ENCODE data around the gene PTPRM.

PTPRM gene

DNA sequence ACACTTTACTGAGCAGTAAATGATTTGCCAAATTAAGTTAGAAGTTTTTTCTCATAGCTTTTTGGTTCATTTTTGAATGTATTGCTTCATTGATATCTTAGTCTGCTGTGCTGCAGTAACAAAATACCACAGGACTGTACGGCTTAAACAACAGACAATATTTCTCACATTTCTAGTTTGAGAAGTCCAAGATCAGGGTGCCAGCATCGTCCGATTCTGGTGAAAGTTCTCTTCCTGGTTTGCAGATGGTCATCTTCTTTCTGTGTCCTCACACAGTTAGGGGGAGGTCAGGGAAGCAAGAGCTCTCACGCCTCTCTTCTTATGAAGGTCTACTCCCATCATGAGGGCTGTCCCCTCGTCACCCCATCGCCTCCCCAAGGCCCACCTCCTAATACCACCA, 325.4 kb downstream of the PTPRM start:
- no peaks in the 10 kb centered on the region for H3K9me3 ChIP-seq
- in situ Hi-C loops (cut with MboI; ENCODE audit: low sequenced_read_pairs), result no loop called here
- no peak overlapping the region for H3K4me3 ChIP-seq
- no peaks in the 10 kb centered on the region for H3K4me1 ChIP-seq
- H3K27me3 ChIP-seq (ENCODE audit: low read depth), result no peaks in the 10 kb centered on the region
- no peak for DNase-seq (ENCODE audit: low spot score in 2 of 2)
- no peaks in the 10 kb centered on the region for H3K36me3 ChIP-seq (replicated peaks)

DNA sequence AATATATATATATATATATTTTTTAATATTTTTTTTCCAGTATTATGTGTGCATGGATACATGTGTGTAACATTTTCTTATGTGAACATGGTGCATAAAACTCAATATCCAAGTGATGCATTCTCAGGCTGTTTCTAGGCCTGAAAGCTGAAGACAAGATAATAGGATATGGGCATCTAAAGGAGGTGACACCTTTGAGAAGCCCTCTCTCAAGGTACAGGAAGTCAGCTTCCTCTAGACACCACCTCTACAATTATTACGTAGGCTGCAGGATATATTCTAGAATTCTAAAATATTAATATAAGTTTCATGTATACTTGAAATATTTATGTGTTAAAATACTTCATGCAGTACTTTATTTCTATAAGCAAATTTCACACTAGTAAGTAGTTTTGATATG, 327.5 kb downstream of the PTPRM start:
- H3K4me3 ChIP-seq, result no peak overlapping the region
- no peaks in the 10 kb centered on the region for H3K36me3 ChIP-seq (replicated peaks)
- H3K9me3 ChIP-seq, result no peaks in the 10 kb centered on the region
- in situ Hi-C loops (cut with MboI; ENCODE audit: low sequenced_read_pairs), result no loop called here
- DNase-seq (ENCODE audit: low spot score in 2 of 2), result no peak
- H3K27me3 ChIP-seq (ENCODE audit: low read depth), result no peaks in the 10 kb centered on the region
- no peaks in the 10 kb centered on the region for H3K4me1 ChIP-seq

DNA sequence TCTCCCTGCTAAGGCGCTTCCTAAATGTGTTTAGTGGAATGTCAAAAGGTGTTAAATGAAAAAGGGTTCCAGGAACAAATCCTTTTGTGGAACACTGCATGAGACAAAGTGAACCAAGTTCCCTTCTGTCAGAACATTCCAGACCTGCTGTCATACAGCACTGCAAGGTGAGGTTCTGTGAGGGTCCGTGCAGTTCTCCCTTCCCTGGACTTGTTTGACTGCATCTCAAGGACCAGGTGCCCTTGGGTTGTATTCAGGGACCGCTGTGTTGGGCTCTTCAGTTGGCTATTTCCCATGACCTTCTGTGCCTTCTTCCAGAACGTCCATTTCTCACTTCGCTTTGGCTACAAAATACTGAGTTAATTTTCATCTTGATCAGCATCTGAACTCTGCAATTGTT, 328.2 kb downstream of the PTPRM start:
- Histone ChIP-seq H3K36me3 (replicated peaks) (no peaks in the 10 kb centered on the region), H3K4me3 (no peak overlapping the region), H3K27me3 (ENCODE audit: low read depth) (no peaks in the 10 kb centered on the region), H3K4me1 (no peaks in the 10 kb centered on the region), H3K9me3 (no peaks in the 10 kb centered on the region)
- no peak for DNase-seq (ENCODE audit: low spot score in 2 of 2)
- in situ Hi-C loops (cut with MboI; ENCODE audit: low sequenced_read_pairs), result no loop called here

- DNase-seq (ENCODE audit: low spot score in 2 of 2), result no peak
- H3K4me3 ChIP-seq, result no peak overlapping the region
- in situ Hi-C loops (cut with MboI; ENCODE audit: low sequenced_read_pairs), result no loop called here
- no peaks in the 10 kb centered on the region for H3K9me3 ChIP-seq
- no peaks in the 10 kb centered on the region for H3K36me3 ChIP-seq (replicated peaks)
- H3K4me1 ChIP-seq, result no peaks in the 10 kb centered on the region
- H3K27me3 ChIP-seq (ENCODE audit: low read depth), result no peaks in the 10 kb centered on the region
Observed at GRCh38 chr18:7896161-7896560, 329.0 kb downstream of the PTPRM start.

GRCh38 chr18:7896805-7897518, 329.8 kb downstream of the PTPRM start:
- Histone ChIP-seq H3K4me1 (no peaks in the 10 kb centered on the region), H3K36me3 (replicated peaks) (no peaks in the 10 kb centered on the region), H3K27me3 (ENCODE audit: low read depth) (no peaks in the 10 kb centered on the region), H3K9me3 (no peaks in the 10 kb centered on the region), H3K4me3 (no peak overlapping the region)
- no peak for DNase-seq (ENCODE audit: low spot score in 2 of 2)
- in situ Hi-C loops (cut with MboI; ENCODE audit: low sequenced_read_pairs), result no loop called here

- in situ Hi-C loops (cut with MboI; ENCODE audit: low sequenced_read_pairs), result no loop called here
- Histone ChIP-seq H3K4me3 (no peak overlapping the region), H3K9me3 (no peaks in the 10 kb centered on the region), H3K27me3 (ENCODE audit: low read depth) (no peaks in the 10 kb centered on the region), H3K4me1 (no peaks in the 10 kb centered on the region), H3K36me3 (replicated peaks) (no peaks in the 10 kb centered on the region)
- DNase-seq (ENCODE audit: low spot score in 2 of 2), result no peak
Observed at GRCh38 chr18:7898181-7898580, 331.1 kb downstream of the PTPRM start.

- no peak for DNase-seq (ENCODE audit: low spot score in 2 of 2)
- no peak overlapping the region for H3K4me3 ChIP-seq
- in situ Hi-C loops (cut with MboI; ENCODE audit: low sequenced_read_pairs), result no loop called here
- H3K36me3 ChIP-seq (replicated peaks), result no peaks in the 10 kb centered on the region
- H3K4me1 ChIP-seq, result no peaks in the 10 kb centered on the region
- no peaks in the 10 kb centered on the region for H3K9me3 ChIP-seq
- no peaks in the 10 kb centered on the region for H3K27me3 ChIP-seq (ENCODE audit: low read depth)
Observed at GRCh38 chr18:7899078-7899477, 332.0 kb downstream of the PTPRM start.

DNA sequence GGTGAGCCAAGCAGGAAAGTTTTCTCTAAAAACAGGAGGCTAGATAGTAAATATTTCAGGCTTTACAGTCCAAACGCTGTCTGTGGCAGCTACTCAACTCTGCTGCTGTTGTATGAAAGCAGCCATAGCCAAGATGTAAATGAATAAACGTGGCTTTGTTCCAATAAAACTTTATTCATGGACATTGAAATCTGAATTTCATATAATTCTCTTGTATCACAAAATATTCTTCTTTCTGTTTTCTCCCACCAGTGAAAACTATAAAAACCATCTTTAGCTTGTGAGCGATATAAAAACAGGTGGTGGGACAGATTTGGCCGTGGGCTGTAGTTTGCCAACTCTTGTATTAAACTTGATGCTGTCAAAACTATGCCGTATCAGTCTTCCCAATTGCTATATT, 333.0 kb downstream of the PTPRM start:
- Histone ChIP-seq H3K4me1 (no peaks in the 10 kb centered on the region), H3K4me3 (no peak overlapping the region), H3K27me3 (ENCODE audit: low read depth) (no peaks in the 10 kb centered on the region), H3K9me3 (no peaks in the 10 kb centered on the region), H3K36me3 (replicated peaks) (no peaks in the 10 kb centered on the region)
- in situ Hi-C loops (cut with MboI; ENCODE audit: low sequenced_read_pairs), result no loop called here
- DNase-seq (ENCODE audit: low spot score in 2 of 2), result no peak

DNA sequence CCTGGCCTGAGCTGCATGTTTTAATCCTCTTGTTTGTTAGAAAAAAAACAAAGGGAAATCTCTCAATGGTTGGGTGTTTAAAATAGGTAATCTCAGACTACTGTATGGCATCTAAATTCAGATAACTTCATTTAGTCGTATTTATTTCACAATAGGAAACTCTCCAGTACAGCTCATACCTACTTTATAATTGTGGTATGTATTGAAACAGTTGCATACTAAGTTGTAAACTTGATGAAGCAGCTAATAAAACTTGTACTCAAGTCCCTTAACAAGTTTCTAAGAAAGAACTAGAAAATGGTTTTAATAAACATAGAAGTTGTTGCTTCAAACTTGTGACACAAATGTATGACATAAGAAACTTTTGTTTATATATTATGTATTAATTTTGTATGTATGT, 334.5 kb downstream of the PTPRM start:
- no peaks in the 10 kb centered on the region for H3K9me3 ChIP-seq
- no peak for DNase-seq (ENCODE audit: low spot score in 2 of 2)
- in situ Hi-C loops (cut with MboI; ENCODE audit: low sequenced_read_pairs), result no loop called here
- H3K4me1 ChIP-seq, result no peaks in the 10 kb centered on the region
- no peaks in the 10 kb centered on the region for H3K27me3 ChIP-seq (ENCODE audit: low read depth)
- no peak overlapping the region for H3K4me3 ChIP-seq
- H3K36me3 ChIP-seq (replicated peaks), result no peaks in the 10 kb centered on the region

DNA sequence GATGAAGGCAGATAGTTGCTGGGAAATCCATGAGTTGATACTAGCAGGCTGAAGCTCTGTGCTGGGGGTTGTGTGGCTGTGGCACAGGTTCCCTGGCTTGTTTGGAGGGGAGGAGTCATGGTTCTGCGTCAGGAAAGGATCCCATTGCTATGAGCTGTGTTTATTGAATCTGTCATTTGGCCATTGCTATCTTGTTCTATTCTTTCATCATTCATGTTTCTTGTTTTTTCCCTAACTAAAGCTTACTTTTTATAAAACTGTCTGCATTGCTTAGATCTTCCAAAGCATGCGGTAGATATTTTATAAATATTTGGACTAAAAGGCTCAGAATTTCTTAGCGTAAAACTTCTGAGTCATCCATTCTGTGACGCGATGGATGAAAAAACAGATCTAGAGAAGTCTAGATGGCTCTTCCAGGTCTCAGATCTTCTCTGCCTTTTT, 335.3 kb downstream of the PTPRM start:
- no peaks in the 10 kb centered on the region for H3K27me3 ChIP-seq (ENCODE audit: low read depth)
- no peaks in the 10 kb centered on the region for H3K9me3 ChIP-seq
- in situ Hi-C loops (cut with MboI; ENCODE audit: low sequenced_read_pairs), result no loop called here
- no peaks in the 10 kb centered on the region for H3K36me3 ChIP-seq (replicated peaks)
- H3K4me3 ChIP-seq, result no peak overlapping the region
- no peaks in the 10 kb centered on the region for H3K4me1 ChIP-seq
- no peak for DNase-seq (ENCODE audit: low spot score in 2 of 2)

DNA sequence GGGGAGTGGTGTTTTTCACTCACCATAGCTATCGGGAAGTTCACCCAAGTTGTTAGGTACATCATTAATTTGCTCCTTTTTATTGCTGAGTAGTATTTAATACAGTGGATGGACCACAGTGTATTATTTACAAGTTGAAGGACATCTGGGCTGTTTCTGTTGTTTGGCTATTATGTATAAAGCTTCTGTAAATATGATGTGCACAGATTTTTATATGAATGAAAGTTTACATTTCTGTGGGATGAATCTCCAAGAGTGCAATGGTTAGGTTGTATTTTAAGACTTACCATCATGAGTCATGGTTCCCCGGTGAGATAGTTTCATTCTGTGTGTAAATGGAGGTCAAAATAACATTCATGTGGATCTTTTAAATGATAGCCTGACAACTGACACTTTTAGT, 337.4 kb downstream of the PTPRM start:
- no peaks in the 10 kb centered on the region for H3K36me3 ChIP-seq (replicated peaks)
- no peaks in the 10 kb centered on the region for H3K9me3 ChIP-seq
- DNase-seq (ENCODE audit: low spot score in 2 of 2), result no peak
- no peaks in the 10 kb centered on the region for H3K27me3 ChIP-seq (ENCODE audit: low read depth)
- in situ Hi-C loops (cut with MboI; ENCODE audit: low sequenced_read_pairs), result no loop called here
- no peaks in the 10 kb centered on the region for H3K4me1 ChIP-seq
- H3K4me3 ChIP-seq, result no peak overlapping the region

- H3K36me3 ChIP-seq (replicated peaks), result no peaks in the 10 kb centered on the region
- H3K27me3 ChIP-seq (ENCODE audit: low read depth), result no peaks in the 10 kb centered on the region
- no peak overlapping the region for H3K4me3 ChIP-seq
- no peak for DNase-seq (ENCODE audit: low spot score in 2 of 2)
- no peaks in the 10 kb centered on the region for H3K4me1 ChIP-seq
- in situ Hi-C loops (cut with MboI; ENCODE audit: low sequenced_read_pairs), result no loop called here
- H3K9me3 ChIP-seq, result no peaks in the 10 kb centered on the region
Observed at GRCh38 chr18:7908681-7909299, 341.7 kb downstream of the PTPRM start.

- H3K36me3 ChIP-seq (replicated peaks), result no peaks in the 10 kb centered on the region
- H3K4me3 ChIP-seq, result no peak overlapping the region
- H3K27me3 ChIP-seq (ENCODE audit: low read depth), result no peaks in the 10 kb centered on the region
- peaks cover 5% of the 10 kb centered on the region; the same call in 1 of the 2 replicates for H3K9me3 ChIP-seq
- H3K4me1 ChIP-seq, result no peaks in the 10 kb centered on the region
- DNase-seq (ENCODE audit: low spot score in 2 of 2), result no peak
- in situ Hi-C loops (cut with MboI; ENCODE audit: low sequenced_read_pairs), result no loop called here
Observed at GRCh38 chr18:7914834-7915670, 347.9 kb downstream of the PTPRM start.

DNA sequence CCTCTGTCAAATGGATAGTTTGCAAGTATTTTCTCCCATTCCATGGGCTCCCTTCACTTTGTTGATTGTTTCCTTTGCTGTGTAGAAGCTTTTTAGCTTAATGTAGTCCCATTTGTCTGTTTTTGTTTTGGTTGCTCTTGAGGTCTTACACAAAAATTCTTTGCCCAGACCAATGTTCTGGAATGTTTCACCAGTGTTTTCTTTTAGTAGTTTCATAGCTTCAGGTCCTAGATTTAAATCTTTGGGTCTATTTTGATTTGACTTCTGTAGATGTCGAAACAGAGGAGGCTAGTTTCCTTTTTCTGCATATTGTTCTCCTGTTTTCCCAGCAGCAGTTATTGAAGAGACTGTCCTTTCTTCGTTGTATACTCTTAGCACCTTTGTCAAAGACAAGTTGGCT, 351.6 kb downstream of the PTPRM start:
- Histone ChIP-seq H3K9me3 (peaks cover 5% of the 10 kb centered on the region; the same call in 1 of the 2 replicates), H3K36me3 (replicated peaks) (no peaks in the 10 kb centered on the region), H3K4me1 (no peaks in the 10 kb centered on the region), H3K27me3 (ENCODE audit: low read depth) (no peaks in the 10 kb centered on the region), H3K4me3 (no peak overlapping the region)
- in situ Hi-C loops (cut with MboI; ENCODE audit: low sequenced_read_pairs), result no loop called here
- DNase-seq (ENCODE audit: low spot score in 2 of 2), result no peak

Data from HAP-1 (cell line).